ENCODE measurements around the gene ATP1B3.

The ATP1B3 gene

GRCh38 chr3:141895731-141896130 is 19.3 kb downstream of the ATP1B3 start:
- no peak for TF ChIP-seq CTCF (IDR thresholded peaks at IDR 0.05; ENCODE audit: insufficient read depth, low read length, poor library complexity, severe bottlenecking)
- no peak overlapping the region for H3K4me3 ChIP-seq (replicated peaks; ENCODE audit: low read depth, low read length)
- no peak for DNase-seq (ENCODE audit: extremely low read depth, insufficient read length)
- no peaks in the 10 kb centered on the region for H3K27me3 ChIP-seq (replicated peaks; ENCODE audit: control insufficient read depth, insufficient read depth, low read length)
- H3K36me3 ChIP-seq (ENCODE audit: control insufficient read depth, insufficient read depth, low read length), result peaks cover 3% of the 10 kb centered on the region

- no peak for TF ChIP-seq CTCF (IDR thresholded peaks at IDR 0.05; ENCODE audit: insufficient read depth, low read length, poor library complexity, severe bottlenecking)
- H3K4me3 ChIP-seq (replicated peaks; ENCODE audit: low read depth, low read length), result no peak overlapping the region
- no peaks in the 10 kb centered on the region for H3K27me3 ChIP-seq (replicated peaks; ENCODE audit: control insufficient read depth, insufficient read depth, low read length)
- H3K36me3 ChIP-seq (ENCODE audit: control insufficient read depth, insufficient read depth, low read length), result peaks cover 3% of the 10 kb centered on the region
- no peak for DNase-seq (ENCODE audit: extremely low read depth, insufficient read length)
These were observed 22.5 kb downstream of the ATP1B3 start for GRCh38 chr3:141898908-141899307.

GRCh38 chr3:141900343-141900742 is 23.9 kb downstream of the ATP1B3 start:
- DNase-seq (ENCODE audit: extremely low read depth, insufficient read length), result no peak
- Histone ChIP-seq H3K4me3 (replicated peaks; ENCODE audit: low read depth, low read length) (no peak overlapping the region), H3K36me3 (ENCODE audit: control insufficient read depth, insufficient read depth, low read length) (peaks cover 3% of the 10 kb centered on the region), H3K27me3 (replicated peaks; ENCODE audit: control insufficient read depth, insufficient read depth, low read length) (no peaks in the 10 kb centered on the region)
- TF ChIP-seq CTCF (IDR thresholded peaks at IDR 0.05; ENCODE audit: insufficient read depth, low read length, poor library complexity, severe bottlenecking), result no peak

- TF ChIP-seq CTCF (IDR thresholded peaks at IDR 0.05; ENCODE audit: insufficient read depth, low read length, poor library complexity, severe bottlenecking), result no peak
- no peaks in the 10 kb centered on the region for H3K27me3 ChIP-seq (replicated peaks; ENCODE audit: control insufficient read depth, insufficient read depth, low read length)
- H3K4me3 ChIP-seq (replicated peaks; ENCODE audit: low read depth, low read length), result no peak overlapping the region
- peaks cover 1% of the 10 kb centered on the region for H3K36me3 ChIP-seq (ENCODE audit: control insufficient read depth, insufficient read depth, low read length)
- no peak for DNase-seq (ENCODE audit: extremely low read depth, insufficient read length)
These were observed 25.5 kb downstream of the ATP1B3 start for GRCh38 chr3:141901914-141902313.

GRCh38 chr3:141904203-141904602 is 27.8 kb downstream of the ATP1B3 start:
- Histone ChIP-seq H3K4me3 (replicated peaks; ENCODE audit: low read depth, low read length) (no peak overlapping the region), H3K36me3 (ENCODE audit: control insufficient read depth, insufficient read depth, low read length) (peaks cover 5% of the 10 kb centered on the region), H3K27me3 (replicated peaks; ENCODE audit: control insufficient read depth, insufficient read depth, low read length) (no peaks in the 10 kb centered on the region)
- DNase-seq (ENCODE audit: extremely low read depth, insufficient read length), result no peak
- no peak for TF ChIP-seq CTCF (IDR thresholded peaks at IDR 0.05; ENCODE audit: insufficient read depth, low read length, poor library complexity, severe bottlenecking)

- TF ChIP-seq CTCF (IDR thresholded peaks at IDR 0.05; ENCODE audit: insufficient read depth, low read length, poor library complexity, severe bottlenecking), result no peak
- peaks cover 5% of the 10 kb centered on the region for H3K36me3 ChIP-seq (ENCODE audit: control insufficient read depth, insufficient read depth, low read length)
- no peak for DNase-seq (ENCODE audit: extremely low read depth, insufficient read length)
- H3K27me3 ChIP-seq (replicated peaks; ENCODE audit: control insufficient read depth, insufficient read depth, low read length), result no peaks in the 10 kb centered on the region
- no peak overlapping the region for H3K4me3 ChIP-seq (replicated peaks; ENCODE audit: low read depth, low read length)
These were observed 28.7 kb downstream of the ATP1B3 start for GRCh38 chr3:141905129-141905528.

All from GM06990 (cell line).